Medulla oblongata (tissue), 1 donor: ENCODE results near the gene GPR156.
"Not testable (repeated sequence)": the region's sequence is repeated elsewhere in the genome, so short reads cannot be mapped to it uniquely, and the experiment has no call there.

ENCODE experiments used
- DNase-seq: peaks from one replicate; pipeline ENCODE4 v3.0.0-alpha.2; 2015; ENCODE audit errors: extremely low spot score

GPR156 gene

DNA sequence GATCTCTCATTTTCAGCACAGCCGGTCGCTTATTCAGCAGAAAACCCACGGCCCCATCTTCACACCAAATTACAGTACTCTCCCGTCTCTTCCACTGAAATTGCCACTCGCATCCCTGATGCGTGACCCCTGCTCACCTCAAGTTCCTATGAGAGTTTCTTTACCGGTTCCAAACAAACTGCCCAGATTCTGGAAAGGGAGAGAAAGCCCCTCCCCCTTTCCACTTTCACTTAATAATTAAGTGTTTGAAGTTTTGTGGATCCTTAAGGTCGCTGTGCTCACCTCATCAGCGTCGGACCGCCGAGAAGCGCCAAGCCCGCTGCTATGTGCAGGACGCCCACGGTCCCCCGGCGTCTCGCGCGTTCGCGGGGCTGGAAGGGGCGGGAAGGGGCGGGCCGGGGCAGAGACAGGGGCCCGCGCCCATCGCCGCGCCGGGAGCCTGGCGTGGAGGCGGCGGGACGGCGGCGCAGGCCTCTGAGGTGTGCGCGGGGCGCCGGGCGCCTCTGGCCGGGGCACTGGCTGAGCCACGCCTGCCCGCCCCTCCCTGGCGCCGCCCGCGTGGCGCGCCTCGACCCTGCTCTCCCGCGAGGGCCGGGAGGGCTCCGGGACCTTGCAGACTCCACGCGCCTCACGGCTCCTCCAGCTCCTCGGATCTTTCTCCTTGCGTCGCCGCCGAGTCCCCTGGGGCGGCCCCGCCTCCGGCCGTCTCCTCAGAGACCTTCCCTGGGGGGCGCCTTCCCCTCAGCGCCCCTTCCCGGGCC, at the start of gene GPR156:
TSS of gene GPR156 (minus strand) at position 476 of the 761 bp plus-strand sequence. CDS start 41,124 bp downstream, outside the sequence.
- DNase-seq, result no peak

DNA sequence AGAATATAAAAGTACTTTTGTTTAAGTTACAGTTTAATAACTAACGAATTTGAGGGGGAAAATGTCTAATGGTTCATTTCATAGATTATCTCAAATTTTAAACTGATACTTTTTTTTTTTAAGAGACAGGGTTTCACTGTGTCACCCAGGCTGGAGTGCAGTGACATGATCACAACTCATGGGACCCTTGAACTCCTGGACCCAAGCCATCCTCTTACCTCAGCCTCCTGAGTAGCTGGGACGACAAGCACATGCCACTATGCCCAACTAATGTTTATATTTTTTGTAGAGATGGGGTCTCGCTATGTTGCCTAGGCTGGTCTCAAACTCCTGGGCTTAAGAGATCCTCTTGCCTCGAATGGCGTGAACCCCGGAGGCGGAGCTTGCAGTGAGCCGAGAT, 47.6 kb upstream of the GPR156 start:
- DNase-seq, result no peak

DNA sequence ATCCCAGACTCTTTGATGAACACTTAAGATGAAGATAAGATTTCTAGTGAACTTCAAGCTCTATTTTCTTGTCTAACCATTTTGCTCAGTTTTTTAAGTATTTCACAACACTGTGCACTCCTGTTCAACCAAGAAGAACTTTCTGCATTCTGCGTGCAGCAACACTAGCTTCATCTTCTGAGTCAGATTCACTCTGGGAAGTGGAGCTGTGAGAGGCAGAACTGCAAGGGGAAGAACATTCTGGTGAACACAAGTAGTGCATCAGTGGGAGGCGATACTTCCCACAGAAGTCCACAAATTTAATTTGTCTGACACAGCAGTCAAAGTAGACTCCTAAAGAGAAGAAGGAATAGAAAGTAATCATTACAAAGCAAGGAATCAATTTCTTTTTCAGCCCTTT, 46.1 kb upstream of the GPR156 start:
- DNase-seq, result no peak

DNA sequence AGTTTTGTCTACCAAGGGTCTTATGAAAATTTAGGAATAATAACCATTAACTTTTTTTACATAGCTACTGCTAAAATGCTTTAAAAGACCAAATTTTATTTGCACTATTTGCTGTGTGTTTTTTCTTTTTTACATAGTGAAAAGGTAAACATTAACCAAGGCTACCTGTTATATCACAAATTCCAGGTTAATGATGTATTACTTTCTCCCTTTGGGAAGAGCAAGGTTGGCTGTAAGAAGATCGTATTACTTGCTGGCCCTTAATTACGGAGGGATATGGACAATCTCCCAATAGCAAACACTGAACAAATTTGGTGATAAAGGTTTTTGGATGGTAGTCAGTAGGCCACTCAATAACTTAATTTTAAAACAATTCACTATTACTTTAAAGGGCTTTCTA, 41.8 kb upstream of the GPR156 start:
- DNase-seq, result no peak

DNA sequence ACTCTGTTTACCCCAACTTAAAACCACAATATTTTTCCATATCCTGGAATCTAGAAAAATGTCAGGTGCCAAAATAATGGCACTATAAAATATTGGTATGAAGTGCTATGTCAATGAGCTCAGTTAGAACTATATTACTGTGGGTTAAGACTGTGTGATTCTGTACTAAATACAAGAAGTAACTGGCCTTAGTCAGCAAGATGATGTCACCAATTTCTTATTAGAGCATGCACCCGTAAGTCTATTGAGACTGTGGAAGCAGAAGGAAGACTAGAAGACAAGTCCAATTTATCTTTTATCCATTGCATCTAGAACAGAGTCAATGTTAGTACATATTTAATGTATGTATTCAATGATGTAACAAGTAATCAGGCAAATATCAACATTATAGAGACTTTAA, 39.2 kb upstream of the GPR156 start:
- DNase-seq, result no peak

GRCh38 chr3:120323761-120324160, 38.7 kb upstream of the GPR156 start:
- not testable (repeated sequence) for DNase-seq

GRCh38 chr3:120311863-120312794, 27.1 kb upstream of the GPR156 start:
- no peak for DNase-seq

DNA sequence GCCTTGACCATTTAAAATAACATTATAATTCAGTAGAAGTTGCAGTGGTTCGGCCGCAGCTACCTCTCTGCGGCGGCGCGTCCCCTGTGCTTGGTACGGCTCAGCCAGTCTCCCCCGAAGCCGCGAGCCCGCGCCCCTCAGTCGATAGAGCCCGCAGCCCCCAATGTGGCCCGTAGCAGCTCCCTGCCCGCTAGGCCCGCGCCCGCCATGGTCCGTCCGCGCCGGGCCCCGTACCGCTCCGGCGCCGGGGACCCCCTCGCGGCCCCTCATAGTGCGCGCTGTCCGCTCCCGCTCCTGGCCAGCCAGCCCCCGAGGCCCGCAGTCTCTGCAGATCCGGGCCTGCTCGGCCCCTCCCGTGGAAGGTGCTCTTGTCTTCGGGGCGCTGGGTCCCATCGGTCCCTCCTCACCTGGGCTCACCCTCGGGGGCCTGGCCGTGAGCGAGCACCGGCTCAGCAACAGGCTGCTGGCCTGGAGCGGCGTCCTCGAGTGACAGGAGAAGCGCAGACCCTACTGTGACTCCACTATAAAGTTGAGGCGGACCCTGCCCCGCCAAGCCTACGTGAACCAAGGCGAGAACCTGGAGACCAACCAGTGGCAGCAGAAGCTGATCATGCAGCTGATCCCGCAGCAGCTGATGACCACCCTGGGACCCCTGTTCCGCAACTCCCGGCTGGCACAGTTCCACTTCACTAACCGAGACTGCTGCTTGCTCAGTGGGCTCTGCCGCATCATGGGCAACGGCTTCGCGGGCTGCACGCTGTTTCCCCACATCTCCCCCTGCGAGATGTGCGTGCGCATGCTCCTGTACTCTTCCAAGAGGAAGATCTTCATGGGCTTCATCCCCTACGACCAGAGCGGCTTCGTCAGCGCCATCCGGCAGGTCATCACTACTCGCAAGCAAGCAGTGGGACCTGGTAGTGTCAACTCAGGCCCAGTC, 21.8 kb upstream of the GPR156 start:
- DNase-seq, result no peak

DNA sequence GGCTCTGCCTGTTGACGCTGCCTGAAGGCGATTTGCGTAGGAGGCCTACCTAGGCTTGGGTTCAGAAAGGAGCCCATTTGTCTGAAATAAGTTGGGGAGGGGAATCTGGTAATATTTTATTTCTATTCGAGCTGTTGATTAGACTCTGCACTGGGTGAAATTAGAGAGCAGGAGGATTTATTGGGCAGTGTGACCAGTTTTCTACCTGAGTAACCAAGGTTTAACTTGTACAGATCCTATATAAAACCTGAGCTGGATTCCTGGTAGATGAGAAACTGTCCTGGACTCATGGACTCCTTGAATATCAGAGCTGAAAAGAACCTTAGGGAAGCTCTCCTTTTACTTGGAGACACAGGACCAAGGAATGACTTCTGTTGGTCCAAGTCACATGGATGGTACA, 19.6 kb upstream of the GPR156 start:
- no peak for DNase-seq

- DNase-seq, result no peak
These were observed 17.3 kb upstream of the GPR156 start for GRCh38 chr3:120302361-120302760.

GRCh38 chr3:120300971-120301370, 15.9 kb upstream of the GPR156 start:
- no peak for DNase-seq

- DNase-seq, result no peak
These were observed 14.4 kb upstream of the GPR156 start for GRCh38 chr3:120299403-120299802.

DNA sequence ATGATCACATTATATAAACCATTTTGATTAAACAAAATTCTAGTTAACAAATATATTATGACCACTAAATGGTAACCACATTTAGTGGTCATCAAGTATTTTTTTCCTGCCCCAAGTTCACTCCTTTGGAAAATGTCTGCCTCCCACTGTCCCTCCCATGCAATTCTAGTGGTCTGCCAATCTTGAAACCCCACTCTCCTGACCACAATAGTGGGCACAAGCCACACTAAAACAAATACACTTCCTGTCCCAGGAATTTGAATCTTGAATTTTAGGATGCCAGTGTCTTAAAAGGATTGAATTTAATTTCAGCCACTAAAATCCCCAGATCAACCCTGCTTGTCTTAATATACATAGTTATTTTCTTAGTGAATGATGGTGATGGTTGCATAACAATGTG, 14.0 kb upstream of the GPR156 start:
- DNase-seq, result no peak

DNA sequence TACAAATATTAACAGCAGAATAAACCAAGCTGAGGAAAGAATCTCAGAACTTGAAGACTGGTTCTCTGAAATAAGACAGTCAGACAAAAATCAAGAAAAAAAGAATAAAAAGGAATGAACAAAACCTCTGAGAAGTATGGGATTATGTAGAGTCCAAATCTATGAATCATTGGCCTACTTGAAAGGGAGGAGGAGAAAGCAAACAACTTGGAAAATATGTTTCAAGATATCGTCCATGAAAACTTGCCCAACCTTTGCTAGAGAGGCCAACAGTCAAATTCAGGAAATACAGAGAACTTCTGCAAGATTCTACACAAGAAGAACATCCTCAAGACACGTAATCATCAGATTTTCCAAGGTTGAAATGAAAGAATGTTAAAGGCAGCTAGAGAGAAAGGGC, 6.5 kb upstream of the GPR156 start:
- not testable (repeated sequence) for DNase-seq

DNA sequence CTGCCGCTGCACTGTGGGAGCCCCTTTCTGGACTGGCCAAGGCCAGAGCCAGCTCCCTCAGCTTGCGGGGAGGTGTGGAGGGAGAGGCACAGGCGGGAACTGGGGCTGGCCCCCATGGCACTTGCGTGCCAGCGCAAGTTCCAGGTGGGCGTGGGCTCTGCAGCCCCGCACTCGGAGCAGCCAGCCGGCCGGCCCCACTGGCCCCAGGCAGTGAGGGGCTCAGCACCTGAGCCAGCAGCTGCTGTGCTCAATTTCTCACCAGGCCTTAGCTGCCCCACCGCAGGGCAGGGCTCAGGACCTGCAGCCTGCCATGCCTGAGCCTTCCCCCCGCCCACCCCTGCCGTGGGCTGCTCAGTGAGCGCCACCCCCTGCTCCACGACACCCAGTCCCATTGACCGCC, 4.6 kb upstream of the GPR156 start:
- DNase-seq, result no peak

GRCh38 chr3:120286465-120286864, 1.4 kb upstream of the GPR156 start:
- no peak for DNase-seq

DNA sequence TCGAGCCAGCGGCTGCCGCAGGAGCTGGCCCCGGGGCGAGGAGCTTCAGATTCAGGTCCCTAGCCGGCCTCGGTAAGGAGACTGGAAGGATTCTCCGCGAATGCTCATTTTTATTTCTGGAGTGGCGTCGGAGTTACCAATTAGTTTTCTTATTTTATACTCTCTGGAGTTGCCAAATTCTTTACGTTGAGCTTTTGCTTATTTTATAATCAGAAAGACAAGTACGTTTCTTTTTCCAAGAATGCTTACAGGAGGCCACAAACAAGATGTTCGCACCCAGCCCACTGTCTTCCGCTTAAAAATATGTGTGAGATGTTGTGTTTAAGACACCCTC, 453 bp upstream of the GPR156 start:
- no peak for DNase-seq

DNA sequence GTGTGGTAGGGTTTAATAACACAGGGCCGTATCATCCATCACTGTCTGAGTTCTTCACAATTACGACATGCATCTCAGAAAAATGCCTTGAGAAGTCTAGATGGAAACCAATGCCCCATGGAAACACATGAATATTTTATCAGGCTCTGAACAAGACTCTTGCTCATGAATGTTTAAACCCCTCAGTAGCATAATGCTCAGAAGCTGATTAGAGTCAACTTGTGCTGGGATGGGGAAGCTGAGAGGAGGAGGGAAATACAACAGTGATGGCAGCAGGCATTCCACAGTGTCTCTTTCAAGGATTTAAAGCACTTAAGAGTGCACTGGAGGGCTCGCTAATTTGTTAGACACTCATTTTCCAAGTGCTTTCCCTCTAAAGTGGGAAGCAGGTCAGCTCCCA, 3.8 kb downstream of the GPR156 start:
- no peak for DNase-seq

DNA sequence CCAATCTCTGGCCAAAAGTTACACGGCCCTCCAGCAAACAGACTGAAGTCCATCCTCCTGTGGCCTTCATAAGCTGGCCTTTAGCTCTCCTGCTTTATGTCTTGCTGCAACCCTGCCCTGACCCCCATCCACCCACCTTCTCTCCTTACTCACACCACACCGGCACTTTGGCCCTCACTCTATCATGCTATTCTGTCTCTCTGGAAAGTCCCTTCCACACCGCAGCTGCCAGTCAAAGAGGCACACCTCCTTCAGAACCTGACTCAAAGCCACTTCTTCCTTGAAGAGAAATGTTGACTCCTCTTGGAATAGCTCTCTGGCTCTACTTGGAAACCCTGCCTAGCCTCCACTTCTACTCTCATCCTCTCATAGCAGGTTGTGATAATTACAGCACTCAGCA, 4.5 kb downstream of the GPR156 start:
- DNase-seq, result no peak

DNA sequence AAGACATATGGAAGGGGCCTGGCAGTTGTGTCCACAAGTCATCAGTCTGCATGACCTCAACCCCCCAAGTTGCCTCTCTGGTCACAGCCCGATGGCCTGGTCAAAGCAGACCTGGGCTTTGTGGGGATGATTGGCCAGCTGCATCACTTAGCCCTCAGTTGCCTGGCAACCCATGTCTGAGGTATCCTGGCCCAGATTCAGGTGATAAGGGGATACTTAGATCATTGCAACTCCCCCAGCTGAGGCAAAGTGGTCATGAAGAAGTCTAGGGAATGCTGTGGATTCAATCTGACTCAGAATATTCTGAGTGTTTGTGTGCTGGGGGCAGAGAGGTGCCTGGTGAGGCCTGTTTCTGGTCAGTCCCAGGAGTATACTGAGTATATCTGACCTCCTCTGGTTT, 5.0 kb downstream of the GPR156 start:
- no peak for DNase-seq

- no peak for DNase-seq
These were observed 8.3 kb downstream of the GPR156 start for GRCh38 chr3:120276767-120277166.

DNA sequence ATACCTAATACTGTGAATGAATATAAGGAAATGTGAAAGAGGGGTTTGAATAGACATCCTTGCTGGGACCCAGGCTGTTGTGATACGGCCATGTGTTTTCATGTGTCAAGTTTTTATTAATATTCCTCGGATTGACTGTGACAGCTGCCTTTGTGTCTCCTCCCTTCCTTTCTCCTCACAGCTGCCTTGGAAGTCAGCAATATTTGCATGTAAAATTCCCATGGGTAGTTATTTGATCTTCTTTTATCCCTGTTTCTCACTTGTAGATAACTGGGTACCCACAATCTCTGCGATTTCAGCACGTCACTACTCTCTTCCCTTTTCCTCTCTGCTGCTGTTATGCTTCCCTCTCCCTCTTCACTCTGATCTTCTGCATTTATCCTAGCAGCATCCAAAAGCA, 9.4 kb downstream of the GPR156 start:
- DNase-seq, result no peak
